ENCODE results near the gene GSKIP.
A peak's percentile ranks its signal among the peaks of the same experiment; 100 is the strongest.

GSKIP gene

GRCh38 chr14:96364962-96365361 is 1.6 kb downstream of the GSKIP start:
- H3K9ac ChIP-seq, result no peak overlapping the region
- H3K27me3 ChIP-seq (ENCODE audit: insufficient read depth, low read depth), result no peaks in the 10 kb centered on the region
- TF ChIP-seq CTCF (conservative IDR thresholded peaks at IDR 0.05; ENCODE audit: low read depth, low read length), result no peak
- H2AFZ ChIP-seq (ENCODE audit: low read depth), result no peak overlapping the region
- peaks cover 22% of the 10 kb centered on the region for H3K4me1 ChIP-seq (ENCODE audit: low read depth, poor library complexity, severe bottlenecking)
- no peaks in the 10 kb centered on the region for H4K20me1 ChIP-seq (ENCODE audit: insufficient read depth)
- no peak overlapping the region for H3K4me3 ChIP-seq (IDR thresholded peaks at IDR 0.05; ENCODE audit: insufficient read depth, low read depth, low read length)
- no peak overlapping the region for H3K27ac ChIP-seq
- peaks cover 38% of the 10 kb centered on the region for H3K79me2 ChIP-seq (ENCODE audit: insufficient read depth, low read depth)
- peak overlapping the region; percentile 73 for H3K4me2 ChIP-seq
- no peaks in the 10 kb centered on the region for H3K36me3 ChIP-seq (ENCODE audit: insufficient read depth)

- no peaks in the 10 kb centered on the region for H4K20me1 ChIP-seq (ENCODE audit: insufficient read depth)
- H3K79me2 ChIP-seq (ENCODE audit: insufficient read depth, low read depth), result peaks cover 9% of the 10 kb centered on the region; the same call in 1 of the 2 replicates
- H3K4me1 ChIP-seq (ENCODE audit: low read depth, poor library complexity, severe bottlenecking), result peaks cover 6% of the 10 kb centered on the region
- H3K27ac ChIP-seq, result no peak overlapping the region
- no peak for TF ChIP-seq CTCF (conservative IDR thresholded peaks at IDR 0.05; ENCODE audit: low read depth, low read length)
- no peak overlapping the region for H3K9ac ChIP-seq
- no peaks in the 10 kb centered on the region for H3K27me3 ChIP-seq (ENCODE audit: insufficient read depth, low read depth)
- H3K36me3 ChIP-seq (ENCODE audit: insufficient read depth), result no peaks in the 10 kb centered on the region
- H3K4me3 ChIP-seq (IDR thresholded peaks at IDR 0.05; ENCODE audit: insufficient read depth, low read depth, low read length), result no peak overlapping the region
- no peak overlapping the region for H3K4me2 ChIP-seq
- H2AFZ ChIP-seq (ENCODE audit: low read depth), result no peak overlapping the region
Observed at GRCh38 chr14:96368534-96368933, 5.2 kb downstream of the GSKIP start.

- Histone ChIP-seq H3K9ac (no peak overlapping the region), H3K79me2 (ENCODE audit: insufficient read depth, low read depth) (no peaks in the 10 kb centered on the region; the same call in 1 of the 2 replicates), H3K4me1 (ENCODE audit: low read depth, poor library complexity, severe bottlenecking) (no peaks in the 10 kb centered on the region), H2AFZ (ENCODE audit: low read depth) (no peak overlapping the region), H3K27ac (no peak overlapping the region), H3K4me3 (IDR thresholded peaks at IDR 0.05; ENCODE audit: insufficient read depth, low read depth, low read length) (no peak overlapping the region), H3K27me3 (ENCODE audit: insufficient read depth, low read depth) (no peaks in the 10 kb centered on the region), H3K4me2 (no peak overlapping the region), H3K36me3 (ENCODE audit: insufficient read depth) (no peaks in the 10 kb centered on the region), H4K20me1 (ENCODE audit: insufficient read depth) (no peaks in the 10 kb centered on the region)
- TF ChIP-seq CTCF (conservative IDR thresholded peaks at IDR 0.05; ENCODE audit: low read depth, low read length), result no peak
Observed at GRCh38 chr14:96370528-96370927, 7.2 kb downstream of the GSKIP start.

GRCh38 chr14:96373538-96373937 is 10.2 kb downstream of the GSKIP start:
- Histone ChIP-seq H3K4me1 (ENCODE audit: low read depth, poor library complexity, severe bottlenecking) (no peaks in the 10 kb centered on the region), H4K20me1 (ENCODE audit: insufficient read depth) (no peaks in the 10 kb centered on the region), H3K79me2 (ENCODE audit: insufficient read depth, low read depth) (no peaks in the 10 kb centered on the region), H3K4me3 (IDR thresholded peaks at IDR 0.05; ENCODE audit: insufficient read depth, low read depth, low read length) (no peak overlapping the region), H3K27me3 (ENCODE audit: insufficient read depth, low read depth) (no peaks in the 10 kb centered on the region), H2AFZ (ENCODE audit: low read depth) (no peak overlapping the region), H3K9ac (no peak overlapping the region), H3K36me3 (ENCODE audit: insufficient read depth) (no peaks in the 10 kb centered on the region), H3K27ac (no peak overlapping the region), H3K4me2 (no peak overlapping the region)
- TF ChIP-seq CTCF (conservative IDR thresholded peaks at IDR 0.05; ENCODE audit: low read depth, low read length), result no peak

All from KMS-11 (cell line).